Measurements from ENCODE around the gene SPRY2.

Gene SPRY2

DNA sequence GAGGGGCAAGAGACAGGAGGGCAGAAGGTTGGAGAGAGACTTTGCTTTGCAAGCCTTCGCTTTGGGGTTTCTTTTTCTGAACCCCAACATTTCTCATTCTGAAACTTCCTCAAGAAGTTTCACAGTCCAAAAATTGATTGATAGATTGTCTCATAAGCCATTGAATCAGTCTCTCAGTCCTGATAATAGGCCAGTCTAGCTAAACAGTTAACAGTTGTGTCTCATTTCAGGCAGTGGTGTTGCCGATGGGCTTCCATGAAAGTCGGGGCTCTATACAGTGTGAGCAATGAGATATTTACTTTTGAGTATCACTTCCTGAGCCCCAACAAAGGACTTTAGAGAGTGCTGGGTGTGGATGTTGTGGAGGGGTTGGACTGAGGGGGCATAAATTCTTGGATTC, 26.5 kb upstream of the SPRY2 start:
- WGBS = 93% methylated on average over 3 of the region's 3 CpGs
- no peak overlapping the region for H4K8ac ChIP-seq (ENCODE audit: low read length)
- no peaks in the 10 kb centered on the region for H3K36me3 ChIP-seq (ENCODE audit: control insufficient read depth in 1 of 2, insufficient read depth in 2 of 2, low read depth in 1 of 2, low read length in 2 of 2)
- no peak overlapping the region for H2AFZ ChIP-seq (ENCODE audit: low read depth, low read length)
- no peak overlapping the region for H3K18ac ChIP-seq (ENCODE audit: low read depth in 1 of 2, low read length in 2 of 2)
- H2BK120ac ChIP-seq (ENCODE audit: low read depth, low read length) = no peak overlapping the region
- H3K9me3 ChIP-seq (ENCODE audit: control insufficient read depth, low read length) = no peaks in the 10 kb centered on the region
- no peaks in the 10 kb centered on the region for H3K4me1 ChIP-seq (ENCODE audit: control insufficient read depth, insufficient read depth, low read depth, low read length)
- no peak overlapping the region for H3K4me2 ChIP-seq (ENCODE audit: low read length, poor library complexity, severe bottlenecking)
- no peak overlapping the region for H3K9ac ChIP-seq (ENCODE audit: low read length)
- no peak overlapping the region for H3K23ac ChIP-seq (ENCODE audit: low read length in 2 of 2)
- no peak for DNase-seq
- no peak overlapping the region for H3K4ac ChIP-seq (ENCODE audit: low read depth in 1 of 2, low read length in 2 of 2)
- H2AK5ac ChIP-seq (ENCODE audit: low read length, severe bottlenecking) = no peak overlapping the region
- no peak overlapping the region for H3K27ac ChIP-seq (ENCODE audit: low read length, poor library complexity, severe bottlenecking)
- H3K27me3 ChIP-seq (ENCODE audit: control insufficient read depth in 1 of 2, insufficient read depth in 1 of 2, low read length in 2 of 2) = no peaks in the 10 kb centered on the region
- H3K79me1 ChIP-seq (replicated peaks; ENCODE audit: low read length, poor library complexity, severe bottlenecking) = no peaks in the 10 kb centered on the region
- H2BK5ac ChIP-seq (ENCODE audit: low read depth, low read length, poor library complexity, severe bottlenecking) = no peak overlapping the region
- H2BK12ac ChIP-seq (ENCODE audit: low read length in 2 of 2) = peak overlapping the region in 1 of 2 experiments; percentile 21
- no peak overlapping the region for H4K91ac ChIP-seq (ENCODE audit: low read length)
- H2BK15ac ChIP-seq (ENCODE audit: low read depth, poor library complexity, severe bottlenecking) = no peak overlapping the region
- H3K14ac ChIP-seq (ENCODE audit: low read length in 2 of 2) = no peak overlapping the region
- no peak overlapping the region for H3K4me3 ChIP-seq (ENCODE audit: insufficient read depth in 1 of 2, low read depth in 1 of 2, low read length in 2 of 2)

DNA sequence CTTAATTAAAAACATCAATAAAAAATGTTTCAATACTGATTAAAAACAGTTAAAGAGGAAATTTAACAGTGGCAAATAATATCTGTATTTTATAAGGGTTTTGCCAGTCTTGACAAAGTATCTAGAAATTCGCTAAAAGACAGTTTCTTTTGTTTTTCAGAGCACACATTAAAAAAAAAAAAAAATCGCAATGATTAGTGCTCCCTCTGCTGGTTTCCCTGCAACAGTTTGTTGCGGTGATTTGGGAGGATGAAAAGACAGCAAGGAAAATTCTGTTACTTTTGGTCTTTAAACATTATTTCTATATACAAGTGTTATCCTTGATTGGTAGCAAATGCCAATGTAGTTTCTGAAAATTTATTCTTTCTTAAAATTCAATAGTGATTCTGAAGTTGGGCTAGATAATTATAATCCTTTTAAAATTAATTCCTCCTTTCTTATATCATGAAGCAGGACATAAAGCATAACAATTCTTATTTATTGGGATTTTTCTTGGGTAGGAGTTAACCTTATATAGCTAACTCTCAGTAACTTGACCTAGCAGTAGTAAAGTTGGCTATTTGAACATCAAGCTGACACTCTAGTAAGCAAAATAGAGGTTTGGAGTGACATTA, 23.1 kb upstream of the SPRY2 start:
- Histone ChIP-seq H3K79me1 (replicated peaks; ENCODE audit: low read length, poor library complexity, severe bottlenecking) (no peaks in the 10 kb centered on the region), H3K36me3 (ENCODE audit: control insufficient read depth in 1 of 2, insufficient read depth in 2 of 2, low read depth in 1 of 2, low read length in 2 of 2) (no peaks in the 10 kb centered on the region), H2BK5ac (ENCODE audit: low read depth, low read length, poor library complexity, severe bottlenecking) (no peak overlapping the region), H3K4me3 (ENCODE audit: insufficient read depth in 1 of 2, low read depth in 1 of 2, low read length in 2 of 2) (no peak overlapping the region), H3K27me3 (ENCODE audit: control insufficient read depth in 1 of 2, insufficient read depth in 1 of 2, low read length in 2 of 2) (no peaks in the 10 kb centered on the region), H3K27ac (ENCODE audit: low read length, poor library complexity, severe bottlenecking) (no peak overlapping the region), H3K4me2 (ENCODE audit: low read length, poor library complexity, severe bottlenecking) (no peak overlapping the region), H2BK120ac (ENCODE audit: low read depth, low read length) (no peak overlapping the region), H2AK5ac (ENCODE audit: low read length, severe bottlenecking) (no peak overlapping the region), H4K8ac (ENCODE audit: low read length) (no peak overlapping the region), H3K14ac (ENCODE audit: low read length in 2 of 2) (no peak overlapping the region), H3K23ac (ENCODE audit: low read length in 2 of 2) (no peak overlapping the region), H3K9ac (ENCODE audit: low read length) (peak overlapping the region; percentile 87), H3K4ac (ENCODE audit: low read depth in 1 of 2, low read length in 2 of 2) (no peak overlapping the region), H3K4me1 (ENCODE audit: control insufficient read depth, insufficient read depth, low read depth, low read length) (peaks cover 5% of the 10 kb centered on the region), H2BK15ac (ENCODE audit: low read depth, poor library complexity, severe bottlenecking) (no peak overlapping the region), H4K91ac (ENCODE audit: low read length) (no peak overlapping the region), H3K18ac (ENCODE audit: low read depth in 1 of 2, low read length in 2 of 2) (no peak overlapping the region), H2AFZ (ENCODE audit: low read depth, low read length) (no peak overlapping the region), H3K9me3 (ENCODE audit: control insufficient read depth, low read length) (no peaks in the 10 kb centered on the region), H2BK12ac (ENCODE audit: low read length in 2 of 2) (no peak overlapping the region)
- peak; percentile 48 for DNase-seq
- no CpG with 5 or more reads among the region's 3 CpGs for WGBS

DNA sequence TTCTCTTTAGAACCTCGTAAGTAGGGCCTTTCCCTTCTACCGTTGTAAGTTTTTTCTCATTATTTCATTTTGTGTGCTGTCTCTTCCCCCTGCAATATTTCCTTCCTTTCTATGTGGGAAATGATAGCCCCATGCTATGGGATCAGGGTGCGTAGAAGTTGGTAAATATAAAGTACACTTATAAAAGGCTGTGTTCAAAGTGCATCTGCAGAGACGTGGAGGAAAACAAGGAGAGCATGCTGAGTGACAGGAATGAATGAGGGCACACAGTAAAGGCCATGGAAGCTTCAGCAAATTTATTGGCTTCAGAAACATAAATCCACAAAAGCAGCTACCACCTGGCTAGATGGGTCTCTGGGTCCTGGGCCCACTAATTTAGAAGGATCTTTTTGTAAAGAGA, 21.6 kb upstream of the SPRY2 start:
- H3K4me3 ChIP-seq (ENCODE audit: insufficient read depth in 1 of 2, low read depth in 1 of 2, low read length in 2 of 2) = no peak overlapping the region

DNA sequence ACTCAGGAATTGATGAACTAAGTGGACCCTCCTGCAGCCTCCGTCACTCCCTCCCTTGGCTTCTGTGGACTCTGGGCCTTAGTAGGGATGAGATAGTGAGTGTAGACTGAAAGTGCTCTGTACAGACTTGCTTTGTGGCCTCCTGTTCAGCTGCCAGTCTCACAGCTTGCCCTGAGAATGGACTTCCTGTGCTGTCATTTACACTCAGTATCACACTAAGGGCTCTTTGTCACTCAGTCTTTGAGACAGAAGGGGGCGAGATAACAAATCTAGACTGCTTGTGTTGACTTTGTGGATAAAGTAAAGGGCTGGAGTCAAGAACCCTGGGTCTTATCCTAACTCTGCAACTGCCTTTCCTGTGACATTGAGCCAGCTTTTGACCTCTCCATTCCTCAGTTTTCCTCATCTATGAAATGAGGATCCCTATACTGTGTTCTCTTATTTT, 21.0 kb upstream of the SPRY2 start:
- Histone ChIP-seq H3K4me3 (ENCODE audit: insufficient read depth in 1 of 2, low read depth in 1 of 2, low read length in 2 of 2) (no peak overlapping the region), H2BK5ac (ENCODE audit: low read depth, low read length, poor library complexity, severe bottlenecking) (no peak overlapping the region), H4K8ac (ENCODE audit: low read length) (peak overlapping the region; percentile 7), H3K18ac (ENCODE audit: low read depth in 1 of 2, low read length in 2 of 2) (peak overlapping the region in 1 of 2 experiments; percentile 37), H3K4ac (ENCODE audit: low read depth in 1 of 2, low read length in 2 of 2) (no peak overlapping the region), H2BK15ac (ENCODE audit: low read depth, poor library complexity, severe bottlenecking) (no peak overlapping the region), H3K4me2 (ENCODE audit: low read length, poor library complexity, severe bottlenecking) (no peak overlapping the region), H2AK5ac (ENCODE audit: low read length, severe bottlenecking) (no peak overlapping the region), H4K91ac (ENCODE audit: low read length) (peak overlapping the region; percentile 52), H2BK120ac (ENCODE audit: low read depth, low read length) (no peak overlapping the region), H3K36me3 (ENCODE audit: control insufficient read depth in 1 of 2, insufficient read depth in 2 of 2, low read depth in 1 of 2, low read length in 2 of 2) (no peaks in the 10 kb centered on the region), H3K4me1 (ENCODE audit: control insufficient read depth, insufficient read depth, low read depth, low read length) (peaks cover 5% of the 10 kb centered on the region), H3K27ac (ENCODE audit: low read length, poor library complexity, severe bottlenecking) (no peak overlapping the region), H3K9ac (ENCODE audit: low read length) (no peak overlapping the region), H3K27me3 (ENCODE audit: control insufficient read depth in 1 of 2, insufficient read depth in 1 of 2, low read length in 2 of 2) (no peaks in the 10 kb centered on the region), H3K79me1 (replicated peaks; ENCODE audit: low read length, poor library complexity, severe bottlenecking) (no peaks in the 10 kb centered on the region), H2AFZ (ENCODE audit: low read depth, low read length) (no peak overlapping the region), H3K9me3 (ENCODE audit: control insufficient read depth, low read length) (no peaks in the 10 kb centered on the region), H3K14ac (ENCODE audit: low read length in 2 of 2) (no peak overlapping the region), H3K23ac (ENCODE audit: low read length in 2 of 2) (no peak overlapping the region), H2BK12ac (ENCODE audit: low read length in 2 of 2) (peak overlapping the region; percentile 27 to 94)
- 69% methylated on average over 1 of the region's 2 CpGs for WGBS
- peak; percentile 6 for DNase-seq

More for the DNA sequence above, 21.6 kb upstream of the SPRY2 start:
- Histone ChIP-seq H3K27ac (ENCODE audit: low read length, poor library complexity, severe bottlenecking) (no peak overlapping the region), H3K23ac (ENCODE audit: low read length in 2 of 2) (no peak overlapping the region), H3K14ac (ENCODE audit: low read length in 2 of 2) (no peak overlapping the region), H3K79me1 (replicated peaks; ENCODE audit: low read length, poor library complexity, severe bottlenecking) (no peaks in the 10 kb centered on the region), H2BK12ac (ENCODE audit: low read length in 2 of 2) (no peak overlapping the region), H2AK5ac (ENCODE audit: low read length, severe bottlenecking) (no peak overlapping the region), H2BK120ac (ENCODE audit: low read depth, low read length) (no peak overlapping the region), H4K91ac (ENCODE audit: low read length) (no peak overlapping the region), H3K4me1 (ENCODE audit: control insufficient read depth, insufficient read depth, low read depth, low read length) (peaks cover 5% of the 10 kb centered on the region), H3K4me2 (ENCODE audit: low read length, poor library complexity, severe bottlenecking) (no peak overlapping the region), H3K36me3 (ENCODE audit: control insufficient read depth in 1 of 2, insufficient read depth in 2 of 2, low read depth in 1 of 2, low read length in 2 of 2) (no peaks in the 10 kb centered on the region), H3K4ac (ENCODE audit: low read depth in 1 of 2, low read length in 2 of 2) (no peak overlapping the region), H3K18ac (ENCODE audit: low read depth in 1 of 2, low read length in 2 of 2) (no peak overlapping the region), H2BK15ac (ENCODE audit: low read depth, poor library complexity, severe bottlenecking) (no peak overlapping the region), H2BK5ac (ENCODE audit: low read depth, low read length, poor library complexity, severe bottlenecking) (no peak overlapping the region), H2AFZ (ENCODE audit: low read depth, low read length) (no peak overlapping the region), H4K8ac (ENCODE audit: low read length) (no peak overlapping the region), H3K9me3 (ENCODE audit: control insufficient read depth, low read length) (no peaks in the 10 kb centered on the region), H3K9ac (ENCODE audit: low read length) (no peak overlapping the region), H3K27me3 (ENCODE audit: control insufficient read depth in 1 of 2, insufficient read depth in 1 of 2, low read length in 2 of 2) (no peaks in the 10 kb centered on the region)
- no peak for DNase-seq
- WGBS = 94% methylated on average over 3 of the region's 4 CpGs

All from mesenchymal stem cell (in vitro differentiated cells and primary cell).